Activated naive CD4-positive, alpha-beta T cell (primary cell): ENCODE measurements around the gene SMAD3.
"Not testable (repeated sequence)": the region's sequence is repeated elsewhere in the genome, so short reads cannot be mapped to it uniquely, and the experiment has no call there.

Source experiments
- DNase-seq, 4 experiments: peaks; one replicate each; lab custom pipeline; 2025; lab: John Stamatoyannopoulos, UW

SMAD3 gene

DNA sequence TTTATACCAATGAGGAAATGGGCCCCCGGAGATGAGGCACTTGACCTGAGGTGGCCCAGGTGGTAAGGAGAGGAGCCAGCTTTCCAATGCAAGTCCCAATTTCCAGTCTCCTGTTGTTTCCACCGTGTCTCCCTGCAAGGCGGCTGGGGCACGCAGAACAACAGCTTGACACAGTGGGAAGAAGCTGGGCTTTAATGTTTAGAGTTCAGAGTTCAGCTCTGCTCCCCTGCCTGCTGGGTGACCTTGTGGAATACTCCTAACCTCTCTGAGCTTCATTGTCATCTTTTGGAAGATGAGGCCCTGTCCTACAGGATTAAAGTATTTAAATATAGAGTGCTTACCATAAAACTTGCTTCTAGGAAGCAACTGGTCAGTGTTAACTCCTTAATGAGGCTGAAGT lies 80.3 kb downstream of the SMAD3 start:
- DNase-seq: no peak

DNA sequence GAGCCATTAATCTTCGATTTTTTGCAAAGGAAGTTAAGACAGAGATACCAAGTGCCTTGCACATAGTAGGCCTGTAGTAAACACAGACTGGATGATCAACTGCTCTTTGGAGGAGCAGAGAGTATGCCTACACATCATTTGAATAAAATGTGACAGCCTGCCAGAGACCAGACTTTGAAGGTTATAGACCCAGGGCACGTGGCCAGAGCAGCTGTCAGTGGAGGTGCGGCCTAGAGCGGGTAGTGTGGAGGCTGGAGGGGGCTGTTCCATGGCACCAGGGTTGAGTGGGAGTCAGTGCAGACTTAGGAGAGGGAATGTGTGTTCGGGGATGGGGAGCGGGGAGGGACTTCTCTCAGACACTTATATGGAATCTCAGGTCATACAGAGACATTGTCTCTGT lies 80.8 kb downstream of the SMAD3 start:
- no peak for DNase-seq

DNA sequence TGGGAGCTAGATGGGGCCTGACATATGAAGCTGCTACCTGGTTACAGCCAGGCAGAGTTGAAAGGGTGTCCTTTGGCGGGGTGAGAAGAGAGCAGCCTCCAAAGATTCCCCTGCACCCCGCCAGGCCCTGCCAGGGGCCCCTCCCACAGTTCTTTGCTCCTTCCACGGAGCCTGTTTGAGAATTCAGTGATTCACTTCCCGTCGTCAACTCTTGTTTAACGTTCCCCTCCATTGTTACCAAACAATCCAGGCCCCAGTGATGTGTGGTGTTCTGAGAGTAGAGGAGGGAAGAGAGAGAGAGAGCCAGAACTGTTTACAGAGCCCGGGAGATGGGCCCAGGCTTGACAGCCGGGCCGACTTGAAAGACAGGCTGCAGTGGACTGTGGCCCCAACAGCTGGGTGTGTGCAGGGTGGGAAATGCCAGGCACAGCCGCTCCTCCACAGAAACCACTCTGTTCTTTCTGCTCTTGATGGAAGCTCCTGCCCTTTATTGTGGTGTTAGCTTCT lies 81.5 kb downstream of the SMAD3 start:
- DNase-seq: no peak

DNA sequence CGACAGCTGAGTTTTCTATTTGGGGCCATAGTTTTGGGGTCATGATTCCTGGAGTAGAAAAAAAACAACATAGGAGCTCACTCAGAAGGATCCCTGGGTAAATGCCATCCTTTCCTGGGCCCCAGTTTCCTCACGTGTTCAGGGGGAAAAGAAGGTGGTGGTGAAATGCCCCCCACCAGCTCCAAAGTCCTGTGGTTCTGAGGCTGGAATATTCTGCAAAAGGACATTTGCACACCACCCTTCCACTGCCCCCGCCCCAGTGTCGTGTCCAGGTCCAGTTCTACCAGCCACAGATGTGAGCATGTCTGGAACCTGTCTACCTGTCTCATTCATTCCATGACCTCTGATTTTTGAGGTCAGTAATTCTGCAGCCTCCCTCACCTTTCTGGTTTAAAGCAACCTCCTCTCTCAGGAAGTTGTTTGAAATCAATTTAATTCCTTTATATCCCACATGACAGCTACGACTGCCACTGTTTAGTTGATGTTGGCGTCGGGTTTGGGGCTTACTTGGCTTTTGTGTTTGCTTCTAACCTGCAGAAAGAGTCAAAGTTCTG lies 82.1 kb downstream of the SMAD3 start:
- DNase-seq: no peak

DNA sequence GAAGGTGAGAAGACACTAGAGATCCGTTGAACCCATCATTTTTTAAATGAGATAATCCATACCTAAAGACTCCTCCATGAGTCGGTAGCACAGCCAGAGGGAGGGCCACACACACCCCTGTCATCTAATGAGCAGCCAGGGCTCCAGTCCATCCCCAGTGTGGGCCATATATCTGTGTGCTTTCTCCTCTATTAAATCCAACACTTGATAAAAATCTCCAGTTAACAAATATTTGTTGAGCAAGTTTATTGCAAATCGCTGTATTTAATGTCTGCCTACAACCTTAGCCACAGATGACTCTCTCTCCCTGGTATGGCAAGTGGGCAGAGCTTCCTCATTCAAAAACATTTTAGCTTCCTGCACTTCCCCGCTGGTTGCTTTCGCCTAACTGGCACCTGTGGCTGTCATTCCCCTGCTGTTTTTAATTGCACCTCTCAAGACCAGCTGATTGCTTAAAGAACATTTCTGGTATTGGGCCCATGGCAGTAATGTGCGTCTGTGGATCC lies 82.8 kb downstream of the SMAD3 start:
- DNase-seq: no peak

DNA sequence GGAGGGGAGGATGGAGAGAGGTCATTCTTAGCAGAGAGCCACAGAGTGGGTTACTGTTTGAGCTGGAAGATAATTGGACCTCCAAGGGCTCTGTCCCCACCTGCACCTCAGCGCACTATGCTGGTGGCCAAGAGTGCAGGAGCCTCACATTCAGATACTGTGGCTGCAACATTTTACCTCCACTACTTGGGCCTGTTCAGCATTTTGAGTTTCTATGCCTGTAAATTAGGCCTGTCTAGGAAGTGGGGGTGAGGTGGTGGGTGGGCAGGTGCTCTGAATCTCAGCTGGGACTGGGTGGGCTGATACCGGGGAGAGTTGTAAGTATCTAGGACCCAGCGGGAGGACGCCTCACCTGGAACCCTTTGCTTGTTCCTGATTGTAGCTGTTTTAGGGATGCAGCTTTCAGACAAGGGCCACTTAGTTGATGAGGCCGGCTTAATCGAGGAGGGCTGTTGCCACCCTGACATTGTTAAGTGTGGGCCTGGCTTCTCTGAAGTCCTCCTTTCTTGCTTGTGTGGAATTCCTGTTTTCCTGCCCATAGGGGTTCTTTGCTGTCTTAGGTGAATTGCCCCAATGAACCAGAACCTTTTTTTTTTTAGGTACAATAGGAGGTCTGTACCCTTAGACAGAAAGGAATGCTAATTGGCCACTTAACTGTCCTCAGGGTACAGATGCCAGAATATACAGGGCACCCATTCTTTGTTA lies 83.8 kb downstream of the SMAD3 start:
- DNase-seq: no peak

DNA sequence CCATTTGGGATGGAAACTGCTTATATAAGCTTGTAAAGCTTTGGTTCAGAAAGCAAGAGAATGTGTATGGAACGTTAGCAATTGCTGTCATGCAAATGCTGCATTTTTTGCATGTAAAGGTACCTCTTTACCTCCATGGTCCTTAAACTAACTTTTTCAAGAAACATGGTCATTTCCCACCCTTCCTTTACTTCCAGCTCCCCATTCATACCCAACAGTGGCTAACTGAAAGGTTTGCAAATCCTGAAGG lies 84.3 kb downstream of the SMAD3 start:
- DNase-seq: no peak

DNA sequence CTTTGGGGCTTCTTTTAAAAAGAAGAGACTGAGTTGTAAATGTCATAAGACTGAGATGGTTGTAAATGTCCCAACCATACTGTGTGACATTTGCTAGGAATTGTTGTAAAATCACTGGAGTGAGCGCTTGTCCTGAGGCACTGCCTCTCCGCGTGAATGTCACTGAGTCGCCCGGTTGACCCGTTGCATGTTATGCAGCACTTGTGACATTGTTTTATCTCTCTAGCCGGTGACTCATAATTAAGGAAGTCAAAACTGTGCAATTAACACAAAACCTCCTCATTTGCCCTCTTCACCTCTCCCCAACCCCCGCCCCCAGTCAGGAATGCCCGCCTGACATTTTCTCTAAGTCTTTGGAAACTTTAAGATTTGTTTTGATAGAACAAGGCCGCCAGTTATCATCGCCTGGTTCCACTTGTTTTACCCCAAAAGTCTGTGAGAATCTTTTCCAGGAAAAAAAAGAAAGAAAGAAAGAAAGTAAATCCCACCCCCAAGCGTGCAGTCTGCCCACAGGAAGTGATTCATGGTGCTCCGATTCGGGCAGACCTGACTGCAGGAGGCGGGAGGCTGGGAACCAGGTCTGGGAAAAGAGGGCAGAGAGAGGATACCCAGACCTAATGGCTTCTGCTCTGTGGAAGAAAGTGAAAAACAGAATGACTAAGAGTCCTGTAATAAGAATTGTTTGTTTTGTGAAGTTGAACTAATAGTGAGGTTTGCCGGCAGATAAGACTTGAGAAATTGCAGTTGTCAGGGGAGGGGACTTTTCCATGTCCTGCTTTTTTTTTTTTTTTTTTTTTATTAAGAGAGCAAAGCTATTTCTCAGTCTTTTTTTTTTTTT lies 84.8 kb downstream of the SMAD3 start:
- DNase-seq: no peak

DNA sequence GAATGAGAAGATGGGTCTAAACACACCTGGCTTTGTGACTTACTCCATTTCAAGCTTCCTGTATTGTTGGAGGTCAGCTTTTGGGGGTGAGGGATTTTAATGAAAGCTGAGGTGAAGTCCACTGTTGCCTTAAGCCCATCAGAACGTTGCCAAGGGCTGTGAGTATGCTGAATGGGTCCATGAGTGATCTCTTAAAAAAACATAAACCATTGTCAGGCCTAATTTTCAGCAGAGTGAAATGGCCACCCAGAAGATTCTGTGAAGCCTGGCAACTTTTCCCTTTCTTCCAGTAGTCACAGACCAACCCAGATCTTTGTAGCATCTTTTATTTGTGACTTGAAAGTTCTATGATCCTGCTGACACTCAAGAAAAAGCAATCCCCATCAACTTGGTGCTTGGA lies 87.0 kb downstream of the SMAD3 start:
- no peak for DNase-seq

DNA sequence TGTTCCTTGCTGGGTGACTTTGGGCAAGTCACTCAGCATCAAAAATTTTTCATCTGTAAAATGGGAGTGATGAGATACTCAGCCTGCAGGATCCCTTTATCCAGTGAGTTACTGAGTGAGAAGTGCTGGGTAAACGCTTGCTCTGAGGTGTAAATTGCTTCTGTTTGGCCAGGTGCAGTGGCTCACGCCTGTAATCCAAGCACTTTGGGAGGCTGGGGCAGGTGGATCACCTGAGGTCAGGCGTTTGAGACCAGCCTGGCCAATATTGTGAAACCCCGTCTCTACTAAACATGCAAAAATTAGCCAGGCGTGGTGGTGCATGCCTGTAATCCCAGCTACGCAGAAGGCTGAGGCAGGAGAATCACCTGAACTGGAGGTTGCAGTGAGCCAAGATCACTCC lies 87.6 kb downstream of the SMAD3 start:
- DNase-seq: not testable (repeated sequence)

DNA sequence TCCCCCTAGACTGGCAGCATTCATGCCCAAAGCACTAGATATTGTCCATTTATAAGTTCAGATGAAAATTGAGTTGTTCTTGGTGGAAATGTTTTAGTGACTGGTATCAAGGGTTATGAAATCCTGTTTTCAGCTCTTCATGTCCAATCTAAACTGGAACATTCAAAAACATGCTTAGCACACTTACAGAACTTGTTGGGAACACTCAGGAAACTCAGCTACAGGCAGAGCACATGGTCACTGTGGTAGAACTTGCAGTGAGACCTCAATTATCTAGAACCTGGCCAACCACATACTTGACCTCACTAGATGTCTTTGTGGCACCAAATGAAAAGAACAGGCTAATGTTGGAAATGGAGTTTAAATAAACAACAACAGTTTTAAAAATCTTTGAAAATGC lies 88.8 kb downstream of the SMAD3 start:
- no peak for DNase-seq

DNA sequence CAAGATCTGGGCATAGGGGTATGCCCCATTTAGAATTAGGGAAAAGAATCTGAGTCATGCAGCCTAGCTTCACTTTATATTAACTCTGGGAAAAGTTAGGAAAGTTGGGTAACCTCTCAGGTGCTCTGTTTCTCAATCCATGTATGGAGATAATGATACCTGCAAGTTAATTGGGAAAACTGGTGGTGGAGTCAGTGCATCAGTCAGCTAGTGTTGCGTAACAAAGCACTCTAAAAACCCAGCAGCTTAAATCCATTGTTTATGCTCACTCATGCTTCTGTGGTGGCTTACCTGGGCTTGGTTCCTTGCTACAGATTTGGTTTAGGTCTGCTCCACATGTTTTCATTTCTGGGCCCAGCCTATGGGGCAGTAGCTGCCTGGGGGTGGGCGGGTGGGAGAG lies 91.0 kb downstream of the SMAD3 start:
- DNase-seq: no peak

DNA sequence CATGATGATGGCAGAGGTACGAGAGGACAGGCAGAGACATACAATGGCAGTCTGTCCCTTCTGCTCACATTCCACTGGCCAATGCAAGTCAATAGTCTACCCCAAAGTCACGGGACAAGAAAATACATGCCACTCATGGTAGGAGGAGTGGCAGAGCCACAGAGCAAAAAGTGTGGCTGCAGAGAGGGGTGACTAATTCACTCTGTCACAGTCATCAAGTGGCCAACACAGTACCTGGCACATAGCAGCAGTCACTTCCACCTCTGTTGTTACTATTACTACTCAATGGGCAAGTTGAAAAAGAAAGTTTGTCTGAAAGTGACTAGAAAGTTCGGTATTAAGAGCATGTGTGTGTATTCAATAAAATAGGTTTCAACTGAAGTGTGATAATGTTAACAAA lies 91.4 kb downstream of the SMAD3 start:
- no peak for DNase-seq

DNA sequence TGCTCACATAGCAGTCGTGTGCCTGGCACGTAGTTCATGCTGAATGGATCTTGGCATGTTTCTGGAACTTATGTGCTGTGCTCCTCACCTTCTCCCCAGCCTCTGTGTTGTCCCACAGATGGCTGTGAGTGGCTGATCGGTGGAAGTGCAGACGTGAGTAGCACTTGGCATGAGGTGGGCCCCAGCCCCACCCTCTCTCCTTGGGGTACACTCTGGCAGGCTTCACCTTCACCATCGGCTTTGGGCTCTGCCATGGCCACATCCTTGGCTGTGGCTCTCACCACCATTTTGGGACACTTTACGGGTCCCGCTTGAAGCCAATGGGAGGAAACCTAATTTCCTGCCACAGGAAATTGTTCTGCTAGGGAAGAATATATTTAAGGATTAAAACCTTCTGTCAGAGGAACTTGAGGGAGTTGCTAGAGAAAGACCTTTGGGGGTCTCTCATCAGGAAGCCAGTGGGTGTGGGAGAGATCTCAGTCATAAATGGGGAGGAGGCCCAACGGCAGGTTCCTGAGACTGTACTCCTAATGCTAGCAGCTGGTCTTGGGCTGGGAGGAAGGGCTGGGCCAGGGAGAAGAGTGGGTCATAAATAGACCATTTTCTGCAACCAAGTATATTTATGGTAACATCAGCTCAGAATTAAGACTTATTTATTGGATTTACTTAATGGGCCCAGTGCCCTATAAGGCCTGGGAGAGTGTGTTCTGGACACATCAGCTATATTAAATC lies 92.3 kb downstream of the SMAD3 start:
- no peak for DNase-seq

DNA sequence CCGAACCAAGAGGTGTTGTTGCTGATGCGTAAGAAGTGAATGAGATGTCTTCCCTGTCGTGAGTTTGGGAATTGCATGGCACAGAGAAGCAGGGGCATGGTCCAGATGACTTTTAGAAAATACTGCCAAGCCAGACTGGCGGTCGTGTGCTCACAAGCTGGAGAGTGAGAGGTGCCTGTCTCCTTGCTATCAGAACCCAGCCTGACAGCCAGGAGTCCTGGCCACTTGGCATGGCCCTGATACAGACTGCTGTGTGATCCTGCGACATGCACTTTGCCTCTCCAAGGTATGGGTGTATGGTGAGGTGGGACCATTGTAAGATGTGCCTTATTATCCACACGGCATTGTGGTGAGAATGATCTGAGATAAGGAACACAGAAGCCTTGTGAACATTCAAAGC lies 93.0 kb downstream of the SMAD3 start:
- no peak for DNase-seq

DNA sequence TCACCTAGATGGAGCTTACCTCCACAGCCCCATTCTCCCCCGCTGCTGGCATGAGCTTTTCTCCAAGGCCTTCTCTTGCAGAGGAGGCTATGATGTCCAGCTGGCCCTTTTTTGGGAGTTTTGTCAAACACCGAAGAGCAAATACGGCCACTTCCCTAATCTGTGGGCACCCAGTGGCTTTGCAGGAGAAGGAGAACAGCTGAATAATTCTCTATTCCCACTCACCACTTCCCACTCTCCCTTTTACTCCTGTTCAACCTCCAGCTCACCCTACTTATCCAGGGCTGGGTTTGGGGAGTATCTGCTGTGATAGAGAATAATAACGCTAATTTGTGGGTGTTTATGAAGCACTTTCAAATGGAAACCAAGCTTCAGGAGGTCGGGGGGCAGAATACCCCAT lies 96.0 kb downstream of the SMAD3 start:
- no peak for DNase-seq

DNA sequence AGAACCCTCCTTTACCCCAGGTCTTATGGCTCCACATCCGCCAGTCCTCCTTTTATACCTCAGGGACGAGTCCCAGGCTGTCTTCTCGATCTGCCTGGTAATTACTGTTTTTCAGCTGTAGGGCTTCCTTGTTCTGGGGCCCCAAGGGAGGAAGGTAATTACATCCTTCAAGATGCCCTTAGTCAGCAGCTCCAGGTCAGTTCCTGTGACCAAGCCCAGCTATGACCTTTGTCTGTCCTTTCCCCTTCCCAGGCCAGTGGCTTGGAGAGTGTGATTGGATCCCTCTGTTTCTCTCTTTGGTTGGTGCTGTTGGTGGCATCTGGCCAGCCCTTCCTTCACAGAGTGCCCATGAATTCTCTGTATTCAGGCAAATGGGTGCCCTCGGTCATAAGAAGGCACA lies 96.5 kb downstream of the SMAD3 start:
- no peak for DNase-seq

DNA sequence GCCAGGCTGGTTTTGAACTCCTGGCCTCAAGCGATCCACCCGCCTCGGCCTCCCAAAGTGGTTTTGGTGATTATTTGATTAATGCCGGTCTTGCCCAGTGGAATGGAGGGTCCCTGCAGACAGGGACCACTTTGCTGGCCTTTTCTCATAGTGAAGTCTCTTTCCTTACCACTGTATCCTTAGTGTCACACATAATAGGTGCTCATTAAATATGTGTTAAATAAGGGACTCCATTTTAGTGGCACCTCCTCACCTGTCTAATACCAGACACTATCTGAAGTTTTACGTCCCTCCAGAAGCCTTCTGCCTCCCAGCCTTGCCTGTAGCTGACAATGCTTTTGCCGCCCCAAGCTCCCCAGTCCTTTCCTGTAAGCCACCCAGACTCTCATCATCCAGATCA lies 97.8 kb downstream of the SMAD3 start:
- DNase-seq: no peak

DNA sequence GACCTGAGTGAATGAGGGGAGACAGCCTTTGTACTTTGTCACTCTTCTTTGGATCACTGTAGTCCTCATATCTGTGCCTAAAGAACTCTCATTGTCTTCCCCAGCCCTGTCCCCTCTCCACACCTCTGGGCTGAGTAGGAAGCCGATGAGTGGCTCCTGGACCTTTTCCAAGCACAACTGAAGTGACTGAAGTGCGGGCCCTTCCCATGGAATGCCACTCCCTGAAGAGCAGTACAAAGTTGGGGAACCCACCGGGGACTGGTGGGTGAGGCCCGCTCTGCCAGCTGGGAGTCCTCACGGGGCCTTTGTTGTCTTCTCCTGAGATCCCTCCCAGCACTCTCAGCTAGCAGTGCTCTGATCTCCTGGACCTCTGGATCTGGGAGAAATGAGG lies 99.0 kb downstream of the SMAD3 start:
- DNase-seq: no peak

DNA sequence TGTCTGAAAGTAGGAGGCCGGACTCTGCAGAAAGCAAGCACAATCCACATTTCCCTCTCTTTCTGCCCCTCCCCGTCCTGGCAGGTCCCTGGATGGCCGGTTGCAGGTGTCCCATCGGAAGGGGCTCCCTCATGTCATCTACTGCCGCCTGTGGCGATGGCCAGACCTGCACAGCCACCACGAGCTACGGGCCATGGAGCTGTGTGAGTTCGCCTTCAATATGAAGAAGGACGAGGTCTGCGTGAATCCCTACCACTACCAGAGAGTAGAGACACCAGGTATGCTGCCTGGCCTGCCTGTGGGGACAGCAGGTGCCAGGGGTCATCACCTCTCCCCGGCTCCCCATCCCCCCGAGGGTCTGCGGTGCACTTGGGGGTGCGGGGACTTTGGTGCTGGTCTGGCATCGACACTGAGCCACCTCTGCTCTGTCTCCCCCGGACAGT lies 99.4 kb downstream of the SMAD3 start:
- DNase-seq: no peak

DNA sequence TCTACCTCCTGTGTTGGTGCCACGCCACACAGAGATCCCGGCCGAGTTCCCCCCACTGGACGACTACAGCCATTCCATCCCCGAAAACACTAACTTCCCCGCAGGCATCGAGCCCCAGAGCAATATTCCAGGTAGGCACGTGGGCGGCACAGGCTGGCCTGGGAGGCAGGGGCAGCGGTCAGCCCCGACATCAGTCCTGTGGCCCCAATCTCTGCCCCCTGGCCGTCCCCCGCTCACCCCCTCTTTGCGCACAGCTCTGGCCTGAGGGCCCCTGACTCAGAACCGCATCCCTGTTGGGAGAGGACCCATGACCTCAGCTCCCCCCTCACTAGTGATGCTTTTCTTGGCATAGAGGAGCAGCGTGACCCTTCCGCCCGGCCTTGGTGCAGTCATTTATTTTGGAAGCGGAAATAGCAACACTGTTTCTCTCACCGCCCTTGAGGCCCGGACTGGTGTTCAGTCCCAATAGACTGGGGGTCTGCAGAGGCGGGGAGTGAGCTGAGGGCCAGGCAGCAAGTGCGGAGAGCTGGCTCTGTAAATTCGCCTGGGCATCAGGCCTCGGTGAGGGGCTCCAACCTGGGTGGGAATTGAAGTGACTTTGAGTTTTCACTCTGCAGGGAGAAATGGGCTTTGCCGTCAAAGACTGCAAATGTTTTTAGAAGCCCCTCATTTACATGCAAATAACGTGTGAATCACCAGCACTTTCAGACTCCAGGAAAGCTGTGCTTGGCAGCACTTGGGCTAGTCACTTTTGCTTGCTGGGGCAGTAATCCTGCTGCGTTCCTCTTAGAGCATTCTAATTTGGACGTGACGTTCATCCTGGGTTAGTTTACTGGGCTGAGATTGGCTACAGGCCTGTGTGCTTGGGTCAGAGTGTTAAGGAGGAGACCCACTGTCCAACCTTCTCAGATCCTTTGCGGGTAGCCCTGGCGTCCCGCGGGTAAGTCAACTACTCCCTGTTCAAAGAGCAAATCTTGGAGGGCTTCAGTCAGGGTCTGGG lies 100.2 kb downstream of the SMAD3 start:
- DNase-seq: no peak
